ENCODE results near the gene TRPM3. TPM values are rescaled to one million over a fixed set of nuclear protein-coding genes. Genes with fewer than 3 reads are reported as not detected.

TRPM3 gene
- total and polyA plus RNA-seq, 2 of the 8 experiments (the other 6 are each of a cell fraction or from before 2014, with no cell fraction given): 2.4 to 10.9 TPM

DNA sequence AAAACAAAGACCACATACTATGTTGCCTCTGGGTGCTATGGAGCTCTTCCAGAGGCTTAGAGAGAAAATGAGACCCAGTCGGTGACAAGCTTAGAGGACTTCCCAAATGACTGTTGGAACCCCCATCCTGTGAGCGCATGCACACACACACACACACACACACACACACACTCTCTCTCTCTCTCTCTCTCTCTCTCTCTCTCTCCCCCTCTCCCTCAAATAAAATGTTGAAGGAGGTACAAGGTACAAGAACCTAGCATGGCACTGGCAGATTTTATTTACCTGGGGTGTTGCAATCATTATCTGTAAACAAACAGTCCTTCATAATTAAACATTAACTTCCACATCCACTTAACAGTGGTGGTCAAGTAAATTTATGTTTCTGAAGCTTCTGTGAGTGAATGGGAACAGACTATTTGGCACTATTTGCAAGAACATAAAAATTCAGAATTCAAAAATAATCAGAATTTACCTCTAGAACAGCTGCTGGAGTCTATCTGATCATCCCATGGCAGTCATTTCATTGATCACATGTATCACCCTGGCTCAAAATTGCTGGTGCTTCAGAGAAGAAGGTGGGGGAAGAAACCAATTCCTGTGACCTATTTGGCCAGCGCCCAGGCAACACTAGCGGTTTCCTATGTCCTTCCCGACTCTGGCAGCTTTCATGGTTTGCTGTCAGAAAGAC lies 24.9 kb downstream of the TRPM3 start:
- DNase-seq (ENCODE audit: low read depth in 1 of 2, low spot score in 2 of 2) (no peak), FAIRE-seq (no peak)
- Histone ChIP-seq H2BK5ac (ENCODE audit: low read depth, low read length) (no peak overlapping the region), H3K18ac (ENCODE audit: extremely low read depth, low read length) (no peak overlapping the region), H3K9me3 (ENCODE audit: insufficient read depth in 2 of 2, low read depth in 1 of 2, low read length in 1 of 2) (no peaks in the 10 kb centered on the region), H3K79me1 (ENCODE audit: low read depth, low read length) (0 out of 2 replicates have a peak, but pooled peaks cover 2% of the 10 kb centered on the region), H3K27me3 (replicated peaks in 1 of 4; ENCODE audit: control insufficient read depth in 3 of 4, extremely low read depth in 1 of 4, insufficient read depth in 3 of 4, low read length in 3 of 4) (no peaks in the 10 kb centered on the region), H2BK20ac (ENCODE audit: low read length) (no peak overlapping the region), H2BK12ac (ENCODE audit: low read depth, low read length) (no peak overlapping the region), H2BK15ac (ENCODE audit: low read length) (no peak overlapping the region), H4K5ac (ENCODE audit: insufficient read length, low read depth, low read length) (no peak overlapping the region), H4K91ac (replicated peaks; ENCODE audit: insufficient read length, low read length) (no peak overlapping the region), H3K4ac (replicated peaks; ENCODE audit: insufficient read length, low read depth, low read length) (no peak overlapping the region), H3K23me2 (ENCODE audit: low read depth, low read length) (no peaks in the 10 kb centered on the region), H3K9ac (replicated peaks in 1 of 4; ENCODE audit: extremely low read depth in 1 of 4, low read depth in 3 of 4, low read length in 3 of 4) (no peak overlapping the region), H2AK5ac (ENCODE audit: low read depth, low read length) (no peak overlapping the region), H4K20me1 (replicated peaks in 1 of 2; ENCODE audit: control insufficient read depth in 1 of 2, insufficient read depth in 2 of 2, low read length in 2 of 2) (no peaks in the 10 kb centered on the region), H3K27ac (ENCODE audit: low read depth, low read length) (no peak overlapping the region), H2BK120ac (replicated peaks; ENCODE audit: low read depth, low read length) (no peak overlapping the region), H3K36me3 (ENCODE audit: control insufficient read depth in 2 of 4, insufficient read depth in 4 of 4, low read length in 3 of 4) (no peaks in the 10 kb centered on the region), H3K14ac (ENCODE audit: insufficient read length) (no peak overlapping the region), H3K4me1 (replicated peaks in 1 of 4; ENCODE audit: control insufficient read depth in 3 of 4, insufficient read depth in 4 of 4, low read length in 3 of 4) (no peaks in the 10 kb centered on the region; a peak in 1 of 7 replicates), H2AFZ (ENCODE audit: low read length) (no peak overlapping the region), H3K56ac (replicated peaks; ENCODE audit: insufficient read length, low read depth, low read length) (no peak overlapping the region), H4K8ac (ENCODE audit: extremely low read depth, insufficient read depth, low read length) (no peak overlapping the region), H3K79me2 (ENCODE audit: control insufficient read depth in 1 of 2, insufficient read depth in 2 of 2, low read length in 2 of 2) (peaks cover 0 to 7% of the 10 kb centered on the region in 2 experiments; a peak in 2 of 4 replicates), H3K4me2 (ENCODE audit: insufficient read depth in 1 of 2, low read depth in 2 of 2, low read length in 2 of 2) (no peak overlapping the region), H3K4me3 (ENCODE audit: extremely low read depth in 1 of 4, insufficient read depth in 2 of 4, low read depth in 3 of 4, low read length in 4 of 4) (no peak overlapping the region), H3K23ac (ENCODE audit: insufficient read length) (no peak overlapping the region)
- CTCF ChIA-PET (ENCODE audit: partially characterized antibody): interaction anchor here (0.9 to 1.0 kb wide), 3 partner anchors 14 to 115 kb away, joined by 3 to 4 read pairs (median 3); no protein-coding TSS in a partner anchor
- 89% methylated on average over 5 of the region's 5 CpGs; no CpG with 5 or more reads in 1 of the 2 experiments for WGBS, 2 experiments (ENCODE audit: extremely low coverage in 1 of 2, insufficient coverage in 1 of 2, insufficient read length in 1 of 2, insufficient replicate concordance in 2 of 2, low coverage in 1 of 2, low lambda C conversion rate in 2 of 2, missing lambda C conversion rate in 1 of 2)
- POLR2A ChIA-PET (ENCODE audit: partially characterized antibody): interaction anchor here (0.6 kb wide), 1 partner anchor 113 kb away, joined by 5 read pairs; no protein-coding TSS in a partner anchor
- TF ChIP-seq SP2 (IDR thresholded peaks at IDR 0.05; ENCODE audit: low read length): no peak
- no peak for TF ChIP-seq RBBP5 (IDR thresholded peaks at IDR 0.05; ENCODE audit: borderline replicate concordance, low read depth, low read length)
- no peak for TF ChIP-seq CHD1 (IDR thresholded peaks at IDR 0.05; ENCODE audit: low read depth, low read length)
- TF ChIP-seq CEBPB (IDR thresholded peaks at IDR 0.05; ENCODE audit: low read depth, low read length): no peak
- TF ChIP-seq RXRA (IDR thresholded peaks at IDR 0.05; ENCODE audit: insufficient read depth, low read depth, low read length): no peak
- TF ChIP-seq CBX5 (IDR thresholded peaks at IDR 0.05; ENCODE audit: low read depth, low read length): no peak
- no peak for TF ChIP-seq SUZ12 (IDR thresholded peaks at IDR 0.05; ENCODE audit: low read length)
- no peak for TF ChIP-seq GTF2F1 (IDR thresholded peaks at IDR 0.05; ENCODE audit: borderline replicate concordance, low read depth, low read length)
- no peak for TF ChIP-seq ATF3 (IDR thresholded peaks at IDR 0.05; ENCODE audit: insufficient read depth, low read depth, low read length)
- no peak for TF ChIP-seq BRCA1 (IDR thresholded peaks at IDR 0.05; ENCODE audit: low read depth, low read length)
- no peak for TF ChIP-seq KDM4A (IDR thresholded peaks at IDR 0.05; ENCODE audit: low read depth, low read length, severe bottlenecking)
- TF ChIP-seq SRF (IDR thresholded peaks at IDR 0.05; ENCODE audit: low read depth, low read length): no peak

All from H1 (cell line).